Tibial artery (tissue), 4 donors: ENCODE measurements around the gene SH3RF3.

Experiments
- DNase-seq, 2 donors: peaks; one replicate each; pipeline ENCODE4 v3.0.0-alpha.2; 2019
- H3K27ac ChIP-seq, 2 donors: fragments of 200-600 bp; sonication (generic) in 1 of 2; 1 replicate in 1 of 2; 2 replicates in 1 of 2; pipeline ENCODE4 v1.5.1; 2018 to 2019; ENCODE audit warnings: mild to moderate bottlenecking in 1 of 2
- H3K27me3 ChIP-seq, 2 donors: fragments of 200-600 bp; sonication (generic) in 1 of 2; one replicate each; pipeline versions ENCODE4 v1.5.1 to v1.6.0; 2016 to 2019
- H3K36me3 ChIP-seq, 3 donors: fragments of 200-600 bp; sonication (generic) in 2 of 3; one replicate each; pipeline ENCODE4 v1.5.1; 2016 to 2019; ENCODE audit warnings: mild to moderate bottlenecking in 2 of 3
- H3K4me1 ChIP-seq, 4 donors: fragments of 200-600 bp; sonication (generic) in 2 of 4; 1 replicate in 3 of 4; 2 replicates in 1 of 4; pipeline ENCODE4 v1.5.1; 2016 to 2019
- H3K4me3 ChIP-seq, 2 donors: fragments of 200-600 bp; sonication (generic) in 1 of 2; 1 replicate in 1 of 2; 2 replicates in 1 of 2; pipeline ENCODE4 v1.5.1; 2018 to 2019; ENCODE audit warnings: mild to moderate bottlenecking in 2 of 2
- H3K9me3 ChIP-seq, 3 donors: fragments of 200-600 bp; sonication (generic) in 1 of 3; one replicate each; pipeline ENCODE4 v1.5.1; 2016 to 2019
- intact Hi-C: fragments of 100-400 bp; cut with DNase I; formaldehyde crosslinking; loops from one replicate; pipeline ENCODE4 v1.15.0; 2023; ENCODE audit warnings: low total_unique reads
- TF ChIP-seq, protein P1 (sequence below), 2 experiments: fragments of 200-600 bp in 1 of 2; fragments of 450-650 bp in 1 of 2; IDR thresholded peaks; one replicate each; pipeline ENCODE4 v1.5.1; 2017 to 2019; ENCODE audit warnings: antibody characterized with exemption in 2 of 2, mild to moderate bottlenecking in 1 of 2, moderate library complexity in 1 of 2

The SH3RF3 gene

DNA sequence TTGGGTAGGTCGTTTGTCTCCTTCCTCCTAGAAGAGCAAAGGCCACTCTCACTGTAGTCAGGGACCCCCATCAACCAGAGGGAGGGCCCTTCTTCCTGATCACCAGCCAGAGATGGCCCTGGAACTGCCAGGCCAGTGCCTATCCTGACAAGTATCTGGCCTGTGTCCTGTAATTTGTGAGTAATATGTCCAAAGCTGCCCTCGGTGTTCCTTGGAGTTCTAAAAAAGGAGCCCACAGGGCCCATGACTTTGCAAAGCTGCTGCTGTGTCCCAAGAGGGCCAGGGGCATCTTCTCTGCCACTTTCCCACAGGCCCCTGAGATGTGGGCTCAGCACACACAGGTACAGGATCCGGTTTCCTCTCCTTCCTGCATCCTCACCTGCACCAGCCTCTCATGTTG lies 272.4 kb downstream of the SH3RF3 start:
- Histone ChIP-seq H3K4me3 (no peak overlapping the region), H3K9me3 (no peaks in the 10 kb centered on the region), H3K27ac (no peak overlapping the region), H3K36me3 (peaks cover 0 to 9% (median 6%) of the 10 kb centered on the region in 3 donors), H3K27me3 (no peaks in the 10 kb centered on the region), H3K4me1 (peaks cover 0 to 43% (median 12%) of the 10 kb centered on the region in 4 donors)
- DNase-seq: no peak
- intact Hi-C loops: no loop called here
- TF ChIP-seq, protein P1, sequence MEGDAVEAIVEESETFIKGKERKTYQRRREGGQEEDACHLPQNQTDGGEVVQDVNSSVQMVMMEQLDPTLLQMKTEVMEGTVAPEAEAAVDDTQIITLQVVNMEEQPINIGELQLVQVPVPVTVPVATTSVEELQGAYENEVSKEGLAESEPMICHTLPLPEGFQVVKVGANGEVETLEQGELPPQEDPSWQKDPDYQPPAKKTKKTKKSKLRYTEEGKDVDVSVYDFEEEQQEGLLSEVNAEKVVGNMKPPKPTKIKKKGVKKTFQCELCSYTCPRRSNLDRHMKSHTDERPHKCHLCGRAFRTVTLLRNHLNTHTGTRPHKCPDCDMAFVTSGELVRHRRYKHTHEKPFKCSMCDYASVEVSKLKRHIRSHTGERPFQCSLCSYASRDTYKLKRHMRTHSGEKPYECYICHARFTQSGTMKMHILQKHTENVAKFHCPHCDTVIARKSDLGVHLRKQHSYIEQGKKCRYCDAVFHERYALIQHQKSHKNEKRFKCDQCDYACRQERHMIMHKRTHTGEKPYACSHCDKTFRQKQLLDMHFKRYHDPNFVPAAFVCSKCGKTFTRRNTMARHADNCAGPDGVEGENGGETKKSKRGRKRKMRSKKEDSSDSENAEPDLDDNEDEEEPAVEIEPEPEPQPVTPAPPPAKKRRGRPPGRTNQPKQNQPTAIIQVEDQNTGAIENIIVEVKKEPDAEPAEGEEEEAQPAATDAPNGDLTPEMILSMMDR (IDR thresholded peaks at IDR 0.05): no peak

DNA sequence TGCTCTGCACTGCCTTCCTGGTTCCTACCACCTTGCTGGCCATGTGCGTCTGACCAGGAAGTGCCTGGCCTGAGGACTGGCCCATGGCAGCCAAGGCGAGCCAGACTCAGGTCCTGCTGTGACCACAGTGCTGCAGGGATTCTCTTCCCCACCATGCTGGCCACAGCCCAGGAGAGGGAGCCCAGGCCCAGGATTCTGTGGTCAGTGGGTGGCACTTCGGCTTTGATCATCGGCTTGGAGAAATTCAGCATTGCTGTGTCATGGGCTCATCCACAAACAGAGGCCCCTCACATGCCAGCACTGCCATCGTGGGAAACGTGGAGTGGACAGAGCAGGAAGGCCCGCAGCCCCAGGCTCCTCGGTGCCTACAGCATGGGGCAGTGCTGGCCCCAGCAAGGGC lies 273.2 kb downstream of the SH3RF3 start:
- intact Hi-C loops: no loop called here
- TF ChIP-seq, protein P1 (IDR thresholded peaks at IDR 0.05): no peak
- Histone ChIP-seq H3K27me3 (no peaks in the 10 kb centered on the region), H3K4me3 (no peak overlapping the region), H3K27ac (no peak overlapping the region), H3K36me3 (peaks cover 0 to 9% (median 6%) of the 10 kb centered on the region in 3 donors), H3K9me3 (no peaks in the 10 kb centered on the region), H3K4me1 (peaks cover 0 to 35% (median 10%) of the 10 kb centered on the region in 4 donors)
- DNase-seq: no peak

DNA sequence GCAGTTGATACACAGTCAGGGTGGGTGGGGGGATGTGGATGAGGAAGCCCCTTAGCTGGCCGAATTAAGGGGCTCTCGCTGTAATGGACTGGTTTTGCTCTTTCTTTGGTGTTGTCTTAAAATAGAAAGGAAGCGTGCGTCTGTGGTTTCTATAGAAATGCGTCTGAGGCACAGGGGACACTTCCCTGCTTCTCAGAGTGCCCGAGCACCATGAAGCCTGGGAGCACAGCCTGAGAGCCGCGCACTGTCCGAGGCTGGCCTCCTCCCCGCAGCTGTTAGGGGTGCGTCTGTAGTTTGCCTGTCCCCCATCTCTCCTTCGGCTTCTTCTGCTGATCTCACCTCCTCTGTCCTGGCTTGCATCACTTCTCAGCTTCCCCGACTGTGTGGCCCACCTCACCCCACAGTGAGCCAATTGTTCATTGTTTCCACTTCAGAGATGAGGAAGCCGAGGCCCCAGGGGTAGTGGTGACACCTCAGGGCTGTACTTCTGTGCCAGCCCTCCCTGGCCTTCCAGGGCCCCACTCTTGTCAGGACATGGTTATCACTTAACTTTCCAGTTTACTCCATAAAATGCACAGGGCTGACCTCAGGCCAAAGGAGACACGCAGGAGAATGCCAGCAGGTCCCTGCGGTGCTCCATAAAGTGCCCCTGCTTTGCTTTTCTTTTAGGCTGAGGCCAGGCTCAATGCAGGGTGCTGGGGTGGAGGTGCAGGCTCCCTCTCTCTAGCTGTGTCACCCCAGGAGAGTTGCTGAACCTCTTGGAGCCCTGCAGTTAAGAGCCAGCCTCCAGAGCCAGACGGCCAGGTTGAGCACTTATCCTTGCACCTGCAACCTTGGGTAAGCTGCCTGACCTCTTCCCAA lies 274.2 kb downstream of the SH3RF3 start:
- Histone ChIP-seq H3K9me3 (no peaks in the 10 kb centered on the region), H3K4me1 (peaks cover 0 to 35% (median 10%) of the 10 kb centered on the region in 4 donors), H3K36me3 (peaks cover 0 to 9% (median 6%) of the 10 kb centered on the region in 3 donors), H3K27me3 (no peaks in the 10 kb centered on the region), H3K4me3 (no peak overlapping the region), H3K27ac (no peak overlapping the region)
- no peak for DNase-seq
- intact Hi-C loops: no loop called here
- TF ChIP-seq, protein P1 (IDR thresholded peaks at IDR 0.05): no peak

DNA sequence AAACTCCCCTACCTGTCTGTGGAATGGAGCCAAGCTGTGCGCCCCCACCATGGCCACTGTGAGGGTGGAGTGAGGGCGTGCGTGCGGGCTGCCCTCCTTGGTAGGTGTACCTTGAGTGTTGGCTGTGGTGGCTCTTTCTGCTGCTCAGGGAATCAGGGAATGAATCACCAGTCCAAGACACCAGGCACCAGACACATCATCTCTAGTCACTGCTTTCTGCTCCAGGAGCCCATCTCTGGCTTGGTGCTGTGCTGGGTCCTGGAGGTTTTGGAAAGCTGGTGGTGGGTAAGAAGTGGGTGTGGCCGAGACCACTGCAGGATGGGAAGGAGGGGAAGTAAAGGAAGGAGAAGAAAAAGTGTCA lies 274.8 kb downstream of the SH3RF3 start:
- Histone ChIP-seq H3K27me3 (no peaks in the 10 kb centered on the region), H3K36me3 (peaks cover 0 to 9% (median 6%) of the 10 kb centered on the region in 3 donors), H3K4me3 (no peak overlapping the region), H3K4me1 (peaks cover 0 to 33% (median 10%) of the 10 kb centered on the region in 4 donors), H3K9me3 (no peaks in the 10 kb centered on the region), H3K27ac (no peak overlapping the region)
- intact Hi-C loops: no loop called here
- TF ChIP-seq, protein P1 (IDR thresholded peaks at IDR 0.05): no peak
- no peak for DNase-seq

DNA sequence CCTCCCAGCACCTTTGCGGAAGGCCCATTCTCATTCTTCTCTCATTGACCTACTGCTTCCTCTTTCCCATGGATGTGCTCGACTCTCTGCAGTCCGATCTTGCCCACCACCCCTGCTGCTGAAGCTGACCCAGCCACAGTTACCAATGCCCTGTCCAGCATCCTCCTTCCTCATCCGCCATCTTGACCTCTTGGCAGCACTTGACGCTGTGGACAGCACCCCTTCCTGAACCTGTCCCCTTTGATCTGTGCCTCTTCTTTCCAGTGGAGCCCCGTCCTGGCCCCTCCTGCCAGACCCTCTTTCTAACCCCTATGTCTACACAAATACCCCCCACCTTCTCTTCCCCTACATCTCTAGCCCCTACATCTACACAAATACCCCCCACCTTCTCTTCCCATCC lies 275.7 kb downstream of the SH3RF3 start:
- no peaks in the 10 kb centered on the region for H3K27me3 ChIP-seq
- no peak for DNase-seq
- H3K27ac ChIP-seq: no peak overlapping the region
- H3K4me3 ChIP-seq: no peak overlapping the region
- peaks cover 0 to 25% (median 10%) of the 10 kb centered on the region in 4 donors for H3K4me1 ChIP-seq
- TF ChIP-seq, protein P1 (IDR thresholded peaks at IDR 0.05): no peak
- H3K36me3 ChIP-seq: peaks cover 0 to 9% (median 6%) of the 10 kb centered on the region in 3 donors
- intact Hi-C loops: no loop called here
- no peaks in the 10 kb centered on the region for H3K9me3 ChIP-seq
